HCT116 (cell line): ENCODE results near the gene COL18A1. TPM values are rescaled to one million over a fixed set of nuclear protein-coding genes. Genes with fewer than 3 reads are reported as not detected.
"Not testable (repeated sequence)": the region's sequence is repeated elsewhere in the genome, so short reads cannot be mapped to it uniquely, and the experiment has no call there.

Source experiments
- ATAC-seq: fragments of 200-7000 bp; cut with Tn5 transposase; 2 replicates; pipeline ENCODE4 v1.9.1; 2020; ENCODE audit warnings: mild to moderate bottlenecking, moderate library complexity
- BruUV-seq: library from RNA; stranded (reverse); fragments of 400-500 nt; replicated peaks from 2 replicates; lab custom pipeline; 2021; lab: Mats Ljungman, UMichigan
- CTCF ChIA-PET: fragments of 300-600 bp; sonication (Branson Sonifier 250); formaldehyde crosslinking; loops from one replicate; lab custom pipeline; 2021; ENCODE audit warnings: antibody characterized with exemption; lab: Charles Lee
- POLR2A ChIA-PET: fragments of 300-600, 350-600 bp; sonication (Branson Sonifier 250); formaldehyde crosslinking; loops from one replicate; lab custom pipeline; 2021; ENCODE audit warnings: antibody characterized with exemption; lab: Charles Lee
- RAD21 ChIA-PET, 2 experiments: fragments of 300-600 bp; sonication (Branson Sonifier 250); formaldehyde crosslinking; loops; one replicate each; lab custom pipeline; 2023; ENCODE audit warnings: low total read pairs in 2 of 2; ENCODE audit not compliant: uncharacterized antibody in 2 of 2, unreplicated experiment in 2 of 2, low non-redundant PET in 1 of 2; lab: Charles Lee
- DNase-seq: peaks from one replicate; pipeline ENCODE4 v3.0.0-alpha.2; 2010; ENCODE audit warnings: low read depth, low spot score
- H2AFZ ChIP-seq: fragments of 200-600 bp; shearing (Covaris generic), sonication (generic); 2 replicates; pipeline ENCODE4 v1.6.1; 2017; ENCODE audit warnings: low read depth, mixed run types, mixed read lengths, antibody characterized with exemption, low read length; ENCODE audit not compliant: poor library complexity, severe bottlenecking
- H3K27ac ChIP-seq: 2 replicates; pipeline ENCODE4 v1.5.1; 2012; ENCODE audit warnings: low read depth, low read length
- H3K27me3 ChIP-seq: fragments of 200-600 bp; sonication (generic); 2 replicates; pipeline ENCODE4 v1.6.1; 2016; ENCODE audit warnings: mixed run types, low read length, mixed read lengths; ENCODE audit not compliant: insufficient read depth
- H3K36me3 ChIP-seq, 2 experiments: fragments of 200-500 bp in 1 of 2; fragments of 200-600 bp in 1 of 2; sonication (Bioruptor generic) in 1 of 2; sonication (generic) in 1 of 2; 2 replicates each; pipeline versions ENCODE4 v1.5.1 to v1.6.1; 2014 to 2016; ENCODE audit warnings: low read length in 2 of 2, inconsistent platforms in 1 of 2, mixed read lengths in 1 of 2, mixed run types in 1 of 2; ENCODE audit not compliant: insufficient read depth in 2 of 2, control insufficient read depth in 1 of 2
- H3K4me1 ChIP-seq, 2 experiments: fragments of 200-600 bp in 1 of 2; sonication (generic) in 1 of 2; 2 replicates each; pipeline versions ENCODE4 v1.5.1 to v1.6.1; 2012 to 2017; ENCODE audit warnings: low read length in 2 of 2, inconsistent platforms in 1 of 2, mild to moderate bottlenecking in 1 of 2, mixed read lengths in 1 of 2, mixed run types in 1 of 2, moderate library complexity in 1 of 2; ENCODE audit not compliant: insufficient read depth in 2 of 2, control insufficient read depth in 1 of 2
- H3K4me2 ChIP-seq: fragments of 200-600 bp; sonication (generic); 2 replicates; pipeline ENCODE4 v1.6.1; 2017; ENCODE audit warnings: mixed run types, low read length, mixed read lengths
- H3K4me3 ChIP-seq, 2 experiments: fragments of 200-600 bp in 1 of 2; sonication (generic) in 1 of 2; replicated peaks in 1 of 2; 2 replicates each; pipeline ENCODE4 v1.5.1; 2011 to 2016; ENCODE audit warnings: low read length in 2 of 2, control low read depth in 1 of 2, low read depth in 1 of 2, mild to moderate bottlenecking in 1 of 2, mixed read lengths in 1 of 2, mixed run types in 1 of 2
- H3K79me2 ChIP-seq: fragments of 200-600 bp; sonication (generic); 2 replicates; pipeline ENCODE4 v1.6.1; 2017; ENCODE audit warnings: mild to moderate bottlenecking, mixed run types, low read length, moderate library complexity, mixed read lengths; ENCODE audit not compliant: insufficient read depth
- H3K9ac ChIP-seq: fragments of 200-600 bp; sonication (generic); 2 replicates; pipeline ENCODE4 v1.6.1; 2016; ENCODE audit warnings: low read length, mixed read lengths
- H3K9me2 ChIP-seq: fragments of 200-600 bp; sonication (generic), shearing (Covaris generic); 2 replicates; pipeline ENCODE4 v1.6.1; 2017; ENCODE audit warnings: mixed run types, mild to moderate bottlenecking, moderate library complexity; ENCODE audit not compliant: insufficient read depth
- H3K9me3 ChIP-seq, 2 experiments: fragments of 200-500 bp in 1 of 2; fragments of 200-600 bp in 1 of 2; sonication (Bioruptor generic) in 1 of 2; sonication (generic) in 1 of 2; 2 replicates each; pipeline ENCODE4 v1.6.1; 2014 to 2017; ENCODE audit warnings: low read length in 2 of 2, mixed read lengths in 2 of 2, inconsistent platforms in 1 of 2, low read depth in 1 of 2, mild to moderate bottlenecking in 1 of 2, mixed run types in 1 of 2, moderate library complexity in 1 of 2; ENCODE audit not compliant: control insufficient read depth in 1 of 2, insufficient read depth in 1 of 2
- H4K20me1 ChIP-seq: fragments of 200-600 bp; sonication (generic), shearing (Covaris generic); 2 replicates; pipeline ENCODE4 v1.6.1; 2017; ENCODE audit warnings: mixed run types, mild to moderate bottlenecking, moderate library complexity; ENCODE audit not compliant: insufficient read depth
- FOSL1 ChIP-seq: IDR thresholded peaks from 2 replicates; pipeline ENCODE4 v1.6.1; 2012; ENCODE audit warnings: low read depth
- RAD21 ChIP-seq: IDR thresholded peaks from 2 replicates; pipeline ENCODE4 v1.6.1; 2012; ENCODE audit warnings: low read depth, mild to moderate bottlenecking
- YY1 ChIP-seq: IDR thresholded peaks from 2 replicates; pipeline ENCODE4 v1.6.1; 2011; ENCODE audit warnings: low read length, low read depth, moderate library complexity, mild to moderate bottlenecking; ENCODE audit not compliant: insufficient replicate concordance; ENCODE audit errors: extremely low read depth
- intact Hi-C: fragments of 100-400 bp; cut with micrococcal nuclease; formaldehyde crosslinking; loops from 2 replicates; pipeline ENCODE4 v1.10.0; 2022
- total RNA-seq: library from RNA; stranded (reverse); gene quantifications from one replicate; pipeline ENCODE4 v1.2.1, GENCODE V29; 2021; ENCODE audit not compliant: unreplicated experiment

The COL18A1 gene
- total RNA-seq, 1 experiment from 2014 or later: 59.5 TPM

DNA sequence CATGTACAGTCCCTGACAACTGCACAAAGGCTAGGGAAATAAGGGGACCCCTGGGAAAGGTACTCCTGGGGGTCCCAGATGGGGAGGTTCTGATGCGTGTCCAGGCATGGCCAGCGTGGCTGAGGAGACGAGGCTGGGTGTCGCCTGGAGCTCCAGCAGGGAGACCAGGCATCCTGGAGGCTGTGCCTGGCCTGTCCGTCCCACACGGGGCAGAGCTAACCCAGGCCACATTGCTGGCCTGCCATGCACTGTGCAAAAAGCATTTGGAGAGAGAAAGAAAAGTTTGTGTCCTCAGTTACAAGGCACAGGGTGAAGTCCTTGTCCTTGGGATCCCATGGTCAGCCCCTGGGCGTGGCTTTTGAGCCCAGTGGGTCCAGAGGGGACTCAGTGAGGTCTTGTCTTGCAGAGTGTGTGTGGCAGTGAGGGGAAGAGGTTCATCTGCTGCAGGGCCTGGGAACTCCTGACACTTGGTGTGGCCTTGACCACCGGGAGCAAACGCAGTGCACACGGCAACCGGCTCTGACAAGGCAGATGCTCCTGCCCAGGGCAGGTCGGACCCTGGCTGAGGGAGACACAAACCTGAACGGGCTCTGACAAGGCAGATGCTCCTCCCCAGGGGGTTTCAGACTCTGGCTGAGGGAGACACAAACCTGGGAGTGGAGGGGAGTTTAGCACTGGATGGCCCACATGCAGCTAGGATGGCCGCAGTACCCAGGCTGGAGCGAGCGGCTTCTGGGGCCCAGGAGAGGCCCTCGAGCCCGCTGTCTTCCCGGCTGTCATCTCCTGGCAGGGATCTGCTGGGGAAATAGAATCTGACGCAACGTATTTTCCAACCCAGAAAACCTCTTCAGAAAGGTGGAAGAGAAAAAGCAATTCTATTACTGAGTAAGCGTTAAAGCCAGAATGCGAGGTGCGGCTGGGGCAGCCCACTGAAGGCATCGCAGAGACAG lies 37.3 kb upstream of the COL18A1 start:
- no peaks in the 10 kb centered on the region for H3K9me3 ChIP-seq
- no peaks in the 10 kb centered on the region for H3K9me2 ChIP-seq
- H2AFZ ChIP-seq: no peak overlapping the region
- peak overlapping the region; percentile 19; the same call in 1 of the 2 replicates for H3K27ac ChIP-seq
- H3K4me1 ChIP-seq: peaks cover 44 to 54% of the 10 kb centered on the region in 2 experiments
- H3K4me3 ChIP-seq: no peak overlapping the region
- ATAC-seq (no peak), DNase-seq (no peak)
- H3K79me2 ChIP-seq: no peaks in the 10 kb centered on the region
- ChIA-PET POLR2A (no interaction called here), CTCF (no interaction called here), RAD21 (no interaction called here)
- H4K20me1 ChIP-seq: no peaks in the 10 kb centered on the region
- BruUV-seq: no TSS peak
- TF ChIP-seq RAD21 (no peak), FOSL1 (no peak), YY1 (no peak)
- H3K27me3 ChIP-seq: no peaks in the 10 kb centered on the region
- intact Hi-C loops: no loop called here
- no peaks in the 10 kb centered on the region for H3K36me3 ChIP-seq
- peak overlapping the region; percentile 83 for H3K4me2 ChIP-seq
- peak overlapping the region; percentile 73 for H3K9ac ChIP-seq

DNA sequence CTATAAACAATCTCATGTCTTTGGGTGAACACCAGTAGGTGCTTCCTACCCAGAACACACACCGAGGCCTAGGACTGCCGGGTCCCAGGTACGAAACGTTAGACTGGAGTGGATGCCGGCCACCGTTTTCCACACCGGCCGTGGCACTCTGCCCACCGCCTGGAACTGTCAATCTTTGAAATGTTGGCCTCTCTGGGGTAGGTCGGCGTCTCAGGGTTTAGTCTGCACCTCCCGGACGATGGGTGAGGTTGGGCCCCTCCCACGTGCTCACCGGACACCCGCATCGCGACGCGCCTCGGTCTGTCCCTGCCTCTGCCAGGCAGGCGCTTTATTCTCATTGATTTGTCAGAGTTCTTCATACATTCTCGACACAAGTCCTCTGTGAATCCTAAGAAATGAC lies 35.9 kb upstream of the COL18A1 start:
- H3K36me3 ChIP-seq, DNase-seq, BruUV-seq, ATAC-seq, H3K9me2 ChIP-seq, H3K27ac ChIP-seq, H3K9me3 ChIP-seq, POLR2A ChIA-PET, H3K27me3 ChIP-seq, CTCF ChIA-PET, intact Hi-C loops, H3K4me3 ChIP-seq, H3K9ac ChIP-seq, H3K4me2 ChIP-seq, H4K20me1 ChIP-seq, H2AFZ ChIP-seq, RAD21 ChIA-PET, H3K79me2 ChIP-seq: not testable (repeated sequence)
- peaks cover 35 to 46% of the 10 kb centered on the region in 2 experiments for H3K4me1 ChIP-seq
